ENCODE results near the gene RFXANK. TPM values are rescaled to one million over a fixed set of nuclear protein-coding genes. Genes with fewer than 3 reads are reported as not detected.
"Not testable (repeated sequence)": the region's sequence is repeated elsewhere in the genome, so short reads cannot be mapped to it uniquely, and the experiment has no call there.

The RFXANK gene
- total RNA-seq, 1 experiment from 2014 or later = 144 TPM

DNA sequence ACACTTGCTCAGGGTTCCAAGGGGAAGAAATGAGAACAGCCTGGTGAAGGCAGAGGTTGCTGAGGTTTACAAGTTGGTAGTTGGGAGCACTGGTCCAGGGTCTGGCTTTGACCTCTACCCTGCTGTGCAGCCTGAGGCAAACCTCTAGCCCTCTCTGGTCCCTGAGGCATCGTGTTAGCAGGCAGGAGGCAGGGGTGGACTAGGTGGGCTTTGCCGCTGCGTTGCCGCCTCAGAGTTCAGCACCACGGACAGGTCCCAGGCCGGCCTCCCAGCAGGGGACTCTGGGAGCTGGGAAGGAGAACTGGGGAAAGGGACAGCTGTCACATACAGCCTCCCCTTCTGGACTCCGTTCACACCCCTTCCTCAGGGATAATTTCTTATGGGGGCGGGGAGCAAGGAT, 22.8 kb downstream of the RFXANK start:
- Histone ChIP-seq H3K27me3 (peaks cover 94% of the 10 kb centered on the region), H3K36me3 (no peaks in the 10 kb centered on the region), H3K4me3 (no peak overlapping the region), H3K9me3 (peaks cover 8% of the 10 kb centered on the region; the same call in 1 of the 2 replicates)
- peak; percentile 62 for DNase-seq

DNA sequence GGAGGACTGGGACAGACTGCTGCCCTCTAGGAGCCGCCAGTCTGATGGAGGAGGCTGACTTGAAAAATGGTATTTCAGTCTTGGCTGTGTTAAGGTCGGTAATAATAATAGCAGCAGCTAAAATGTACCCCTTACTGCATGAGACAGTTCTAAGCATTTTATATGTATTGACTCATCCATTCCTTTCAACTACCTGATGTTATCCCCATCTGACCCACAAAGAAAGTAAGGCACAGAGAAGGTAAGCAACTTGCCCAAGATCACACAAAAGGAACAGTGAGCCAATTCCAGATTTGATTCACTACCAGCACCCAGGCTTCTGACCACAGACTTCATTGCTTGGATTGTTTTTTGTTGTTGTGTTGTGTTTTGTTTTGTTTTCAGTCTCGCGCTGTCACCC, 23.7 kb downstream of the RFXANK start:
- Histone ChIP-seq H3K9me3 (peaks cover 8% of the 10 kb centered on the region; the same call in 1 of the 2 replicates), H3K4me3 (no peak overlapping the region), H3K27me3 (peaks cover 92% of the 10 kb centered on the region), H3K36me3 (no peaks in the 10 kb centered on the region)
- no peak for DNase-seq

GRCh38 chr19:19217099-19217498, 25.0 kb downstream of the RFXANK start:
- no peak for DNase-seq
- Histone ChIP-seq H3K4me3 (no peak overlapping the region), H3K36me3 (no peaks in the 10 kb centered on the region), H3K27me3 (peaks cover 93% of the 10 kb centered on the region), H3K9me3 (peaks cover 8% of the 10 kb centered on the region; the same call in 1 of the 2 replicates)

GRCh38 chr19:19218911-19219310, 26.9 kb downstream of the RFXANK start:
- no peaks in the 10 kb centered on the region for H3K36me3 ChIP-seq
- H3K4me3 ChIP-seq = no peak overlapping the region
- H3K27me3 ChIP-seq = peaks cover 90% of the 10 kb centered on the region
- peaks cover 8% of the 10 kb centered on the region; the same call in 1 of the 2 replicates for H3K9me3 ChIP-seq
- no peak for DNase-seq

GRCh38 chr19:19221000-19221399, 28.9 kb downstream of the RFXANK start:
- H3K36me3 ChIP-seq, DNase-seq, H3K4me3 ChIP-seq, H3K9me3 ChIP-seq: not testable (repeated sequence)
- peaks cover 90% of the 10 kb centered on the region for H3K27me3 ChIP-seq

GRCh38 chr19:19223060-19223459, 31.0 kb downstream of the RFXANK start:
- Histone ChIP-seq H3K4me3 (no peak overlapping the region), H3K9me3 (0 out of 2 replicates have a peak, but pooled peaks cover under 1% of the 10 kb centered on the region), H3K27me3 (peaks cover 90% of the 10 kb centered on the region), H3K36me3 (no peaks in the 10 kb centered on the region)
- DNase-seq = no peak

DNA sequence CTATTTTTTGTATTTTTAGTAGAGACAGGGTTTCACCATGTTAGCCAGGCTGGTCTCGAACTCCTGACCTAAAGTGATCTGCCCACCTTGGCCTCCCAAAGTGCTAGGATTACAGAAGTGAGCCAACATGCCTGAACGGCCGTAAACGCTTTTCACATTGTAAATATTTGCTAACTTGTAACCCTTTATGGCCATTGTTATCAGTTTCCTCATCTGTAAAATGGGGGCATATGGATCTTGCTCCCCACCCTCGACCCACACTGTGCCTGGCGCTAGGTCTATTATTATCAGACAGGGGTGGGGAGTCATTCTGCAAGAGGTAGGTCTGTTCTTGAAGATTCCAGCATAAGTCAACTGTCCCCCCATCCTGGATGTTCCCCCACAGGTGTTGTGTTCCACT, 31.6 kb downstream of the RFXANK start:
- no peak for DNase-seq
- Histone ChIP-seq H3K36me3 (no peaks in the 10 kb centered on the region), H3K27me3 (peaks cover 92% of the 10 kb centered on the region), H3K9me3 (no peaks in the 10 kb centered on the region), H3K4me3 (no peak overlapping the region)

DNA sequence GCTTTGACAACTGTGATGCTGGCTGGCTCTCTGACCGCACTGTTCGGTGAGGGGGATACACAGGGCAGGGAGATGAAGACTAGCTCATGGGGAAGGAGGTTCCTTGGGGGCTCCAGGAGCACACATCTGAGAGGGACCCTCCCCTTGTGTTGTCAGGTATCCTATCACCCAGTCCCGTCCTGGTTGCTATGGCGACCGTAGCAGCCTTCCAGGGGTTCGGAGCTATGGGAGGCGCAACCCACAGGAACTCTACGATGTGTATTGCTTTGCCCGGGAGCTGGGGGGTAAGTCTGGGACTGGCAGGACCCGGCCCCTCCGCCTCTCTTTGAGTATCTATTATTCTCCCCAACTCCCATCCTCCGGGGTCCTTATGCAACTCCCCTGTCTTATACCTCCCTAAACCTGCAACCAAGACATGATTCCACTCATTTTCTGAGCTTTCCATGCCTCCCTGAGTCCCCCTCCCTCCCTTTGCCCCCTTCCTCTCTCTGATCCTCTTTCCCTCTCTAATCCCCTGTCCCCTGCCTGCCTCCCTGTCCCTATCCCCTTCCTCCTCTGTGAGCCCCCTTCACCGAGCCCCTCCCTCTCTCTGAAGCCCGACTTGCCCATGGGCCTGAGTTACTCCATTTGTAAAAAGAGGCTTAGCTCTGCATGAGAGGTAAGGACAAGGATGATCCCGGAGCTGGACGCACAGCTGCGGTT, 32.2 kb downstream of the RFXANK start:
- no peaks in the 10 kb centered on the region for H3K36me3 ChIP-seq
- H3K9me3 ChIP-seq = no peaks in the 10 kb centered on the region
- H3K27me3 ChIP-seq = peaks cover 92% of the 10 kb centered on the region
- no peak for DNase-seq
- H3K4me3 ChIP-seq = no peak overlapping the region

GRCh38 chr19:19224852-19225494, 32.9 kb downstream of the RFXANK start:
- H3K27me3 ChIP-seq = peaks cover 95% of the 10 kb centered on the region
- peak overlapping the region; percentile 6; the same call in 1 of the 2 replicates for H3K4me3 ChIP-seq
- H3K36me3 ChIP-seq = no peaks in the 10 kb centered on the region
- DNase-seq = peak; percentile 75
- H3K9me3 ChIP-seq = no peaks in the 10 kb centered on the region

DNA sequence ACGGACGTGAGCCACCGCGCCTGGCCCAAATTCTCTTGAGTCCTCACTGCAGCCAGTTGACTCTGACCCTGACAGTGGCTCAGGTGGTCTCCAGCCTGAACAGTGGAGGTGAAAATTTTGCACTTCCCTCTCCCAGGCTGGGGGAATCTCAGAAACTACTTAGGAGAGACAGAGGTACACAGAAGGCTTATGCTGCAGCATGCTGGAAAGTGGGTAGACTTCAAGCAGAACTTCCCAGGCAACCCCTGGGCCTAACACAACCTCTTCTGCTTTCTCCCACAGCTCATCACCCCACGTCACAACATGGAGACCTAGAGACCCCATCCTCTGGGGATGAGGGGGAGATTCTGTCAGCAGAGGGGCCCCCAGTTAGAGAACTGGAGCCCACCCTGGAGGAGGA, 34.1 kb downstream of the RFXANK start:
- no peak for DNase-seq
- Histone ChIP-seq H3K27me3 (peaks cover 95% of the 10 kb centered on the region), H3K36me3 (no peaks in the 10 kb centered on the region), H3K9me3 (no peaks in the 10 kb centered on the region), H3K4me3 (no peak overlapping the region)

- H3K4me3 ChIP-seq = no peak overlapping the region
- DNase-seq = no peak
- H3K9me3 ChIP-seq = no peaks in the 10 kb centered on the region
- H3K36me3 ChIP-seq = no peaks in the 10 kb centered on the region
- peaks cover 95% of the 10 kb centered on the region for H3K27me3 ChIP-seq
These were observed 34.6 kb downstream of the RFXANK start for GRCh38 chr19:19226663-19227062.

DNA sequence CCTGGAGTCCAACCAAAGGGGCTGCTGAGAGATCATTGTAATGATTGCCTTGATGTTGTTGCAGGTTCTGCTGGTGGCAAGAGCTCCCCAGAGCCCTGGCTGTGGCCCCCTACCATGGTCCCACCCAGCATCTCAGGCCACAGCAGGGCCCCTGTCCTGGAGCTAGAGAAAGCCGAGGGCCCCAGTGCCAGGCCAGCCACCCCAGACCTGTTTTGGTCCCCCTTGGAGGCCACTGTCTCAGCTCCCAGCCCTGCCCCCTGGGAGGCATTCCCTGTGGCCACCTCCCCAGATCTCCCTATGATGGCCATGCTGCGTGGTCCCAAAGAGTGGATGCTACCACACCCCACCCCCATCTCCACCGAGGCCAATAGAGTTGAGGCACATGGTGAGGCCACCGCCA, 35.2 kb downstream of the RFXANK start:
- no peak overlapping the region for H3K4me3 ChIP-seq
- H3K9me3 ChIP-seq = no peaks in the 10 kb centered on the region
- peaks cover 95% of the 10 kb centered on the region for H3K27me3 ChIP-seq
- no peak for DNase-seq
- H3K36me3 ChIP-seq = no peaks in the 10 kb centered on the region

DNA sequence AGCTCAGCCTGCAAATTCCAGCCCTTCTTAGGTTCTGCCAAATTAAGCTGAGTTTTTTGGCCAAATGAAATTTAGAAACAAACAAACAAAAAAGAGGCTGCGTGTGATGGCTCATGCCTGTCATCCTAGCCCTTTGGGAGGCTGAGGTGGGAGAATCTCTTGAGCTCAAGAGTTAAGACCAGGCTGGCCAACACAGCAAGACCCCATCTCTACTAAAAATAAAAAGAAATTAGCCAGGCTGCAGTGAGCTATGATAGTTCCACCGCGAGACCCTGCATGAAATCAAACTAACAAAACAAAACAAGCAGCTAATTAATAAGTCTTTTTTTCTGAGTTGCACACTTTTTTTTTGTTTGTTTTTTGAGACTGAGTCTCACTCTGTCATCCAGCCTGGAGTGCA, 37.6 kb downstream of the RFXANK start:
- Histone ChIP-seq H3K36me3 (no peaks in the 10 kb centered on the region), H3K27me3 (peaks cover 78% of the 10 kb centered on the region), H3K9me3 (peaks cover 13% of the 10 kb centered on the region), H3K4me3 (no peak overlapping the region)
- no peak for DNase-seq

DNA sequence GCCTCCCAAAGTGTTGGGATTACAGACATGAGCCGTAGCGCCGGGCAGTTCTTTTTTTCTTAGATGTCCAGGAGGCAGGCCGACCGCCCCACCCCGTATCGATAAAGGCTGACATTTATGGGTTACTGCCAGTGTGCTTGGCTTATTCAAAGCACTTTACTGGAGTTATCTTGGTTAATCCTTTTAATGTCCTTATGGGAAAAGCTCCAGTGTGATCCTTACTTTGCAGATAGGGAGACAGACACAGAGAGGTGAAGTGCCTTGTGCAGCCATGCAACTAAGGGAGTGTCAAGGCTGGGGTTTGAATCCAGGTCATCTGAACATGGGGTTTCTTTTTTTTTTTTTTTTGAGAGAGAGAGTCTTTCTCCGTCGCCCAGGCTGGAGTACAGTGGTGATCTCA, 38.9 kb downstream of the RFXANK start:
- Histone ChIP-seq H3K4me3 (no peak overlapping the region), H3K36me3 (no peaks in the 10 kb centered on the region), H3K9me3 (peaks cover 22% of the 10 kb centered on the region), H3K27me3 (peaks cover 65% of the 10 kb centered on the region)
- no peak for DNase-seq

DNA sequence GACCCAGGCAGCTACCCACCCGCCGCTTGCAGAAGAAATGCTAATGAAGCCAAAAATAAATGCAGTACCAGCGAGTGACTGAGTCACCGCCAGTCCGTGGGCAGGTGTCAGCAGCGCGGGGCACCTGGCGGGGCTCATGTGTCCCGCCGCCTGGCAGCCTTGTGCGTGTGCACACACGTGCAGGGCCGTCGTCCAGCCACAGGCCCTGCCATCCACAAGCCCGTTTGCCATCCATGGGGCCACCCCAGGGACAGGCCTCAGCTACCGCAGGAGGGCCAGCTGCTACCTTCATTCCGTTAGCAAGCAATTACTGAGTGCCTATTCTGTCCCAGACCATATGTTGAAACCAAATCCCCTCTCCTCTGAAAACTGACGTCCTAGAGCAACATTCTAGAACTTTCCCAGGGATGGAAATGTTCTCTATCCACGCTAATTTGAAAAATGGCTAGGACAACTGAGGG, 40.2 kb downstream of the RFXANK start:
- no peak overlapping the region for H3K4me3 ChIP-seq
- no peaks in the 10 kb centered on the region for H3K36me3 ChIP-seq
- DNase-seq = no peak
- H3K9me3 ChIP-seq = peaks cover 26% of the 10 kb centered on the region
- peaks cover 52% of the 10 kb centered on the region for H3K27me3 ChIP-seq

- no peak for DNase-seq
- peaks cover 26% of the 10 kb centered on the region for H3K9me3 ChIP-seq
- no peak overlapping the region for H3K4me3 ChIP-seq
- peaks cover 44% of the 10 kb centered on the region for H3K27me3 ChIP-seq
- no peaks in the 10 kb centered on the region for H3K36me3 ChIP-seq
These were observed 42.3 kb downstream of the RFXANK start for GRCh38 chr19:19234220-19234816.

DNA sequence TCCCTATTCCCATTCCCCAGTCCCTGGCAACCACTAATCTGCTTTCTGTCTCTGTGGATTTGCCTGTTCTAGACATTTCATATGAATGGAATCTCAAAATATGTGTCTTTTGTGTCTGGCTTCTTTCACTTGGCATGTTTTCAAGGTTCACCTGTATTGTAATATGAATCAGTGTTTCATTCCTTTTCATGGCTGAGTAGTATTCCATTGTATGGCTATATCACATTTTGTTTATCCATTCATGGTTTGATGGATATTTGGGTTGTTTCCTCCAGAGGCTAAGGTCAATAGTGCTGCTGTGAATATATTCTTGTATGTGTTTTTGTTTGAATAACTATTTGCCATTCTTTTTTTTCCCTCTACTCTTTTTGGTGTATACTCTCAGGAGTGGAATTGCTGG, 44.1 kb downstream of the RFXANK start:
- Histone ChIP-seq H3K27me3 (peaks cover 32% of the 10 kb centered on the region), H3K9me3 (peaks cover 26% of the 10 kb centered on the region), H3K4me3 (no peak overlapping the region), H3K36me3 (no peaks in the 10 kb centered on the region)
- no peak for DNase-seq

Data from MG63 (cell line).